DND-41 (cell line): ENCODE measurements around the gene STAG2.

Experiments used
- ATAC-seq: fragments of 200-7000 bp; cut with Tn5 transposase; 3 replicates; pipeline ENCODE4 v1.9.1; 2021; ENCODE audit warnings: low read depth; ENCODE audit not compliant: insufficient read depth
- DNase-seq: peaks from one replicate; pipeline ENCODE4 v3.0.0-alpha.2; 2020
- H2AFZ ChIP-seq: 2 replicates; pipeline ENCODE4 v1.6.0; 2012; ENCODE audit warnings: low read depth, low read length
- H3K27ac ChIP-seq: 2 replicates; pipeline ENCODE4 v1.5.1; 2012; ENCODE audit warnings: low read length, inconsistent platforms
- H3K27me3 ChIP-seq: fragments of 200-600 bp; sonication (generic); 2 replicates; pipeline ENCODE4 v1.6.0; 2012; ENCODE audit warnings: low read length, mild to moderate bottlenecking, inconsistent platforms; ENCODE audit not compliant: insufficient read depth, poor library complexity
- H3K36me3 ChIP-seq: 2 replicates; pipeline ENCODE4 v1.5.1; 2012; ENCODE audit warnings: low read length, inconsistent platforms; ENCODE audit not compliant: insufficient read depth
- H3K4me1 ChIP-seq: 2 replicates; pipeline ENCODE4 v1.5.1; 2012; ENCODE audit warnings: mild to moderate bottlenecking, low read length; ENCODE audit not compliant: insufficient read depth
- H3K4me2 ChIP-seq: 2 replicates; pipeline ENCODE4 v1.6.0; 2012; ENCODE audit warnings: mild to moderate bottlenecking, moderate library complexity, low read length, inconsistent platforms; ENCODE audit not compliant: insufficient read depth
- H3K4me3 ChIP-seq, 2 experiments: fragments of 200-600 bp in 1 of 2; shearing (Covaris generic) in 1 of 2; 2 replicates each; pipeline ENCODE4 v1.5.1; 2012 to 2016; ENCODE audit warnings: inconsistent platforms in 2 of 2, low read length in 2 of 2, mild to moderate bottlenecking in 2 of 2, low read depth in 1 of 2, moderate library complexity in 1 of 2
- H3K79me2 ChIP-seq: 2 replicates; pipeline ENCODE4 v1.6.0; 2012; ENCODE audit warnings: low read length, inconsistent platforms; ENCODE audit not compliant: insufficient read depth
- H3K9ac ChIP-seq: 2 replicates; pipeline ENCODE4 v1.6.0; 2012; ENCODE audit warnings: low read depth, mild to moderate bottlenecking, inconsistent platforms, low read length, moderate library complexity
- H3K9me3 ChIP-seq: 2 replicates; pipeline ENCODE4 v1.5.1; 2012; ENCODE audit warnings: low read length, moderate library complexity, mild to moderate bottlenecking, inconsistent platforms; ENCODE audit not compliant: insufficient read depth, severe bottlenecking
- H4K20me1 ChIP-seq: 2 replicates; pipeline ENCODE4 v1.6.0; 2012; ENCODE audit warnings: low read length; ENCODE audit not compliant: insufficient read depth
- EZH2 ChIP-seq: IDR thresholded peaks from 3 replicates; pipeline ENCODE4 v1.6.1; 2012; ENCODE audit warnings: borderline replicate concordance, low read depth, mild to moderate bottlenecking, moderate library complexity, low read length, inconsistent platforms; ENCODE audit not compliant: severe bottlenecking
- TF ChIP-seq, protein P1 (sequence below): IDR thresholded peaks from 2 replicates; pipeline ENCODE4 v1.5.1; 2012; ENCODE audit warnings: borderline replicate concordance, low read length, moderate library complexity, mild to moderate bottlenecking; ENCODE audit not compliant: poor library complexity, severe bottlenecking; ENCODE audit errors: extremely low read depth

Gene STAG2

DNA sequence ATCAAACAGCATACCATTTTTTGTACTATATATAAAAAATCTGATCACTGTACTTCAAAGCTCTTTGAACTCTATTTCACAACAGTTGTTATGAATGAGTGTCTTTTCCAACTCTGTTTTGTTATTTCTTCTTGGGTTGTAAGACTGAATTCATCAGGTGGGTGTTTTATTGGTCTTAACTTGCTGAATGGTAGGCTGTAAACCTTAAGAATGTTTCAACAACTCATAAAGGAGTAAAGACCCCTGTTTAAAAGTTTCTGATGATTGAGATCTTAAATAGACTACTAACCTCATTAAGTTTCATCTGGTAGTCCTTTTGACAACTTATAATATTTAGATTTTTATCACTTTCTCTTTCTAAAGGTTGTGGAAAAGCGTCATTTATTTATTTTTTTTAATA is 18.4 kb upstream of the STAG2 start:
- Histone ChIP-seq H3K27me3 (no peaks in the 10 kb centered on the region), H3K79me2 (no peaks in the 10 kb centered on the region), H3K9ac (no peak overlapping the region), H2AFZ (no peak overlapping the region), H3K4me1 (no peaks in the 10 kb centered on the region), H3K36me3 (no peaks in the 10 kb centered on the region), H3K4me3 (no peak overlapping the region), H3K27ac (no peak overlapping the region), H4K20me1 (no peaks in the 10 kb centered on the region), H3K4me2 (no peak overlapping the region), H3K9me3 (no peaks in the 10 kb centered on the region)
- TF ChIP-seq, protein P1, sequence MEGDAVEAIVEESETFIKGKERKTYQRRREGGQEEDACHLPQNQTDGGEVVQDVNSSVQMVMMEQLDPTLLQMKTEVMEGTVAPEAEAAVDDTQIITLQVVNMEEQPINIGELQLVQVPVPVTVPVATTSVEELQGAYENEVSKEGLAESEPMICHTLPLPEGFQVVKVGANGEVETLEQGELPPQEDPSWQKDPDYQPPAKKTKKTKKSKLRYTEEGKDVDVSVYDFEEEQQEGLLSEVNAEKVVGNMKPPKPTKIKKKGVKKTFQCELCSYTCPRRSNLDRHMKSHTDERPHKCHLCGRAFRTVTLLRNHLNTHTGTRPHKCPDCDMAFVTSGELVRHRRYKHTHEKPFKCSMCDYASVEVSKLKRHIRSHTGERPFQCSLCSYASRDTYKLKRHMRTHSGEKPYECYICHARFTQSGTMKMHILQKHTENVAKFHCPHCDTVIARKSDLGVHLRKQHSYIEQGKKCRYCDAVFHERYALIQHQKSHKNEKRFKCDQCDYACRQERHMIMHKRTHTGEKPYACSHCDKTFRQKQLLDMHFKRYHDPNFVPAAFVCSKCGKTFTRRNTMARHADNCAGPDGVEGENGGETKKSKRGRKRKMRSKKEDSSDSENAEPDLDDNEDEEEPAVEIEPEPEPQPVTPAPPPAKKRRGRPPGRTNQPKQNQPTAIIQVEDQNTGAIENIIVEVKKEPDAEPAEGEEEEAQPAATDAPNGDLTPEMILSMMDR, result no peak
- TF ChIP-seq EZH2, result no peak
- DNase-seq (no peak), ATAC-seq (no peak)

DNA sequence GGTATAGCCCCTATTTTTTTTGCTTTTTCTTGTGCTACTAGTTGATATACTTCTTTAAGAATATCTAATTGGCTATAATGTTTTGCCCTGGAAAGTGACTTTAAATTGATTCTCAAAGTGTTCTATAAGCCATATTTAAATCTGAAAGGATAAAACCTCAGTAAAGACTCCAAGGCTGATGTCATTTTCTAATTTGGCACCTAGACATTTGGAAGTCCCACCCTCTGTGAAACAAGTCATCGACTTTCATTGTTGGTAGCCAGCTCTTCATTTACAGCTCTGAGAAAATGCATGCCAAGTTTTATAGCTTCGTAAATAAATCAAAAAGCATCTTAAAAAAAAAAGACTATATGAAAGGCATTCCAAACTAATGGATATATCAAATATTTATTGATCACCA is 18.0 kb upstream of the STAG2 start:
- TF ChIP-seq EZH2, result no peak
- TF ChIP-seq, protein P1, result no peak
- H3K9me3 ChIP-seq, result no peaks in the 10 kb centered on the region

DNA sequence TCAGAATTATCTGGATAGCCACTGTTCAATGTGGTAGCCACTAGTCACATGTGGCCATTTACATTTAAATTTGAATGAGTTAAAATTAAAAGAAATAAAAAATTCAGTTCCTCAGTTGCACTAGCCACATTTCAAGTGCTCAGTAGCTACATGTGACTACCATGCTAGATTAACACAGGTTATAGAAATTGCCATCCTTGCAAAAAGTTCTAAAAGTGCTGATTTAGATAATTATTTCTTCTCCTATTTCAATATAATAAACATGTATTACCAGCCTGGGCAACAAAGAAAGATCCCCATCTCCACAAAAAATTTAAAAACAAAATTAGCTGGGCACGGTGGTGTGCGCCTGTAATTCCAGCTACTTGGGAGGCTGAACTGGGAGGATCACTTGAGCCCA is 11.7 kb upstream of the STAG2 start:
- no peak for ATAC-seq
- Histone ChIP-seq H3K4me2 (no peak overlapping the region), H3K9me3 (no peaks in the 10 kb centered on the region), H4K20me1 (no peaks in the 10 kb centered on the region), H2AFZ (no peak overlapping the region), H3K27ac (no peak overlapping the region), H3K4me3 (no peak overlapping the region), H3K4me1 (no peaks in the 10 kb centered on the region), H3K9ac (no peak overlapping the region), H3K36me3 (no peaks in the 10 kb centered on the region), H3K27me3 (no peaks in the 10 kb centered on the region), H3K79me2 (no peaks in the 10 kb centered on the region)
- no peak for DNase-seq
- TF ChIP-seq EZH2, result no peak
- TF ChIP-seq, protein P1, result no peak

More for the DNA sequence above, 18.0 kb upstream of the STAG2 start:
- H3K4me1 ChIP-seq, result no peaks in the 10 kb centered on the region
- ATAC-seq (no peak), DNase-seq (no peak)
- H3K9ac ChIP-seq, result no peak overlapping the region
- H3K4me2 ChIP-seq, result no peak overlapping the region
- no peaks in the 10 kb centered on the region for H3K27me3 ChIP-seq
- no peak overlapping the region for H3K27ac ChIP-seq
- H3K36me3 ChIP-seq, result no peaks in the 10 kb centered on the region
- no peak overlapping the region for H2AFZ ChIP-seq
- no peak overlapping the region for H3K4me3 ChIP-seq
- H3K79me2 ChIP-seq, result no peaks in the 10 kb centered on the region
- H4K20me1 ChIP-seq, result no peaks in the 10 kb centered on the region
